DMS153 (cell line): ENCODE measurements around the gene ERAL1.
"Not testable (repeated sequence)": the region's sequence is repeated elsewhere in the genome, so short reads cannot be mapped to it uniquely, and the experiment has no call there.

ENCODE experiments used
- DNase-seq: peaks from one replicate; lab custom pipeline; 2025; lab: John Stamatoyannopoulos, UW

The ERAL1 gene

GRCh38 chr17:28899212-28899815 is 44.5 kb downstream of the ERAL1 start:
- DNase-seq, result no peak

GRCh38 chr17:28900986-28901726 is 46.3 kb downstream of the ERAL1 start:
- no peak for DNase-seq

- DNase-seq, result no peak
Measured at GRCh38 chr17:28901866-28902818, 47.3 kb downstream of the ERAL1 start.

- DNase-seq, result peak; percentile 95
Measured at GRCh38 chr17:28902819-28903545, 48.2 kb downstream of the ERAL1 start, which contains the start of gene DHRS13. DHRS13 (minus strand) TSS chr17:28903079; CDS start chr17:28902944, 135 bp downstream.

- DNase-seq, result not testable (repeated sequence)
Measured at GRCh38 chr17:28903546-28903841, 48.7 kb downstream of the ERAL1 start.

GRCh38 chr17:28904800-28905199 is 50.0 kb downstream of the ERAL1 start:
- DNase-seq, result no peak

GRCh38 chr17:28906276-28906675 is 51.5 kb downstream of the ERAL1 start:
- no peak for DNase-seq

- DNase-seq, result no peak
Measured at GRCh38 chr17:28906706-28907438, 52.1 kb downstream of the ERAL1 start.

GRCh38 chr17:28907709-28908475 is 53.1 kb downstream of the ERAL1 start:
- DNase-seq, result no peak

GRCh38 chr17:28908640-28909167 is 53.9 kb downstream of the ERAL1 start:
- DNase-seq, result no peak

- no peak for DNase-seq
Measured at GRCh38 chr17:28910534-28910933, 55.7 kb downstream of the ERAL1 start.
